Measurements from ENCODE around the gene SNX17.

DNA sequence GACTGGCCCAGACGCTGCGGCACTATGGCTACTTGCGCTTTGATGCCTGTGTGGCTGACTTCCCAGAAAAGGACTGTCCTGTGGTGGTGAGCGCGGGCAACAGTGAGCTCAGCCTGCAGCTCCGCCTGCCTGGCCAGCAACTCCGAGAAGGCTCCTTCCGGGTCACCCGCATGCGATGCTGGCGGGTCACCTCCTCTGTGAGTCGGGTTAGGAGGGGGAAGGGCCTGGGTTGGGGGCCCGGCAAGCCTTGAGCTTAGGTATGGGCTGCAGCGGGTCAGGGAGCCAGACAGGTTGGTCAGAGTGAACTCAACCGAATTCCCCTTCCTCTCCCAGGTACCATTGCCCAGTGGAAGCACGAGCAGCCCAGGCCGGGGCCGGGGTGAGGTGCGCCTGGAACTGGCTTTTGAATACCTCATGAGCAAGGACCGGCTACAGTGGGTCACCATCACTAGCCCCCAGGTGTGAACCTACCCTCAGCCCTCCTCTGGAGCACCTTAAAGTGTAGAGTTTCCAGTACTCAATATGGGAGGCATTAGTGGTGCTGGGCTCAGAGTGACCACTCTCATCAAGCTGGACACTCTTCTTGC lies 5.2 kb downstream of the SNX17 start:
- no peak for TF ChIP-seq POLR2AphosphoS5 (IDR thresholded peaks at IDR 0.05; ENCODE audit: low read depth, low read length)
- TF ChIP-seq POLR2A (IDR thresholded peaks at IDR 0.05; ENCODE audit: low read depth, low read length): no peak; the same call in none of the 2 replicates
- TF ChIP-seq PAX5 (IDR thresholded peaks at IDR 0.05; ENCODE audit: insufficient read depth, low read length, severe bottlenecking): no peak
- TF ChIP-seq TAF1 (IDR thresholded peaks at IDR 0.05; ENCODE audit: low read depth, low read length): no peak
- TF ChIP-seq SPI1 (IDR thresholded peaks at IDR 0.05; ENCODE audit: low read depth, low read length): no peak
